Aorta (tissue), 5 donors: ENCODE data around the gene SLC35G6. TPM values are rescaled to one million over a fixed set of nuclear protein-coding genes. Genes with fewer than 3 reads are reported as not detected.

Source experiments
- ATAC-seq: fragments of 200-7000 bp; cut with Tn5 transposase; one replicate; pipeline ENCODE4 v1.9.1; 2022; ENCODE audit warnings: moderate library complexity; ENCODE audit not compliant: low FRiP score
- DNase-seq, 2 donors: peaks; one replicate each; pipeline ENCODE4 v3.0.0-alpha.2; 2020
- H3K27ac ChIP-seq, 2 donors: one replicate each; pipeline ENCODE4 v1.5.1; 2013; ENCODE audit warnings: low read length in 2 of 2, mild to moderate bottlenecking in 2 of 2, moderate library complexity in 2 of 2, control low read depth in 1 of 2, inconsistent platforms in 1 of 2, low read depth in 1 of 2
- H3K27me3 ChIP-seq, 2 donors: one replicate each; pipeline ENCODE4 v1.6.1; 2013; ENCODE audit warnings: control low read depth in 1 of 2, low read length in 1 of 2, mild to moderate bottlenecking in 1 of 2, moderate library complexity in 1 of 2; ENCODE audit not compliant: insufficient read depth in 2 of 2, control insufficient read depth in 1 of 2
- H3K36me3 ChIP-seq, 2 donors: one replicate each; pipeline ENCODE4 v1.6.1; 2013; ENCODE audit warnings: control low read depth in 1 of 2, low read length in 1 of 2, mild to moderate bottlenecking in 1 of 2; ENCODE audit not compliant: insufficient read depth in 2 of 2, control insufficient read depth in 1 of 2
- H3K4me1 ChIP-seq, 2 donors: one replicate each; pipeline ENCODE4 v1.6.1; 2013; ENCODE audit warnings: low read length in 2 of 2, control low read depth in 1 of 2, mild to moderate bottlenecking in 1 of 2, moderate library complexity in 1 of 2; ENCODE audit not compliant: insufficient read depth in 2 of 2, control insufficient read depth in 1 of 2
- H3K4me3 ChIP-seq, 2 donors: one replicate each; pipeline ENCODE4 v1.5.1; 2013; ENCODE audit warnings: low read length in 2 of 2, control low read depth in 1 of 2, mild to moderate bottlenecking in 1 of 2
- H3K9me3 ChIP-seq: one replicate; pipeline ENCODE4 v1.6.1; 2013; ENCODE audit warnings: mild to moderate bottlenecking, low read length; ENCODE audit not compliant: control insufficient read depth
- WGBS, 2 donors: extraction: QIAGEN DNeasy Blood & Tissue Kit; methylation state at CpG; one replicate each; pipeline ENCODE4 v1.1.7; 2013; 5-methylcytosine and 5-hydroxymethylcytosine counted together
- intact Hi-C, 2 donors: fragments of 100-400 bp; cut with DNase I; formaldehyde crosslinking; loops; one replicate each; pipeline versions ENCODE4 v1.14.2 to v1.15.0; 2022
- polyA plus RNA-seq, 2 donors: library from polyadenylated mRNA; stranded (reverse); fragments of 200-250 nt; gene quantifications; one replicate each; pipeline ENCODE4 v1.2.3, GENCODE V29; 2013
- total RNA-seq, 2 donors: library from RNA; stranded (reverse); fragmentation: NEBNext Ultra II Directional; extraction: Animal tissue kit (Norgen Biotek cat#: 25700); gene quantifications; one replicate each; pipeline ENCODE4 v1.2.1, GENCODE V29; 2021
- donor health status: healthy with polysubstance abuse.
- donor health status: Bipolar disorder and iron deficiency.
- donor health status: DM: no; HTN: no; CAD: no.
- donor health status: DM: no; HTN: no; CAD: no.
- donor health status: DM: yes; HTN: yes; CAD: no.

Gene SLC35G6
- total and polyA plus RNA-seq, 4 donors = not detected

DNA sequence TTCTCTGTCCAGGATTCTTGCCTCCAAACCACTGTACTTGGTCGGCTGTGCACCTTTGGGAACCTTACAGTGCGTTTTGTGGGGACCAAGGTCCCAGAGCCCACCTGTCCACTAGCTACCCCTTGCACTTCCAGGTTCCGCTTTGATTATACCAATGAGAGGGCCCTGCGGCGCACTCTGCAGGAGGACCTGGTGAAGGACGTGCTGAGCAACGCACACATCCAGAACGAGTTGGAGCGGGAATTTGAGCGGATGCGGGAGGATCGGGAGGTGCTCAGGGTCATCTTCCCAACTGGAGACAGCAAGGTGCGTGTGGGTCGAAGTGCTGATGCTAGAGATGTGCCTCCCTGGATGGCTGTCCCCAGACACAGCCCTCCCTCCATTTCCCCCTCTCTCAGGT is 21.7 kb downstream of the SLC35G6 start:
- H3K9me3 ChIP-seq = no peaks in the 10 kb centered on the region
- H3K27ac ChIP-seq = no peak overlapping the region
- H3K27me3 ChIP-seq = no peaks in the 10 kb centered on the region
- no peak for ATAC-seq
- H3K4me1 ChIP-seq = no peaks in the 10 kb centered on the region
- peaks cover 14 to 17% of the 10 kb centered on the region in 2 donors for H3K36me3 ChIP-seq
- WGBS, 2 donors = 83 to 85% methylated on average over 14 of the region's 14 CpGs
- no peak for DNase-seq
- no peak overlapping the region for H3K4me3 ChIP-seq
- intact Hi-C loops = no loop called here

DNA sequence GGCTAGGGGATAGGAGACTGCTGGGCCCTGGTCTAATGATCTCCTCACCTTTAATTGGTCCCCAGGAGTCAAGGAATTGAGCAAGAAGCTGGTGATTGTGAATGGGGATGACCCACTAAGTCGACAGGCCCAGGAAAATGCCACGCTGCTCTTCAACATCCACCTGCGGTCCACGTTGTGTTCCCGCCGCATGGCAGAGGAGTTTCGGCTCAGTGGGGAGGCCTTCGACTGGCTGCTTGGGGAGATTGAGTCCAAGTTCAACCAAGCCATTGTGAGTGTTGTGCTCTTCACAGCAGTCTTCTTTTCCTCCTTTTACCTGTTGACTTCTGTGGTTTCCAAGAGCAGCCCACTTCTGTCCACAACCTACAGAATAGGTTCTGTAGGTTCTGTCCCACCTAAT is 22.3 kb downstream of the SLC35G6 start:
- no peak overlapping the region for H3K4me3 ChIP-seq
- H3K4me1 ChIP-seq = no peaks in the 10 kb centered on the region
- H3K9me3 ChIP-seq = no peaks in the 10 kb centered on the region
- H3K36me3 ChIP-seq = peaks cover 14 to 18% of the 10 kb centered on the region in 2 donors
- DNase-seq = no peak
- H3K27me3 ChIP-seq = no peaks in the 10 kb centered on the region
- no peak overlapping the region for H3K27ac ChIP-seq
- intact Hi-C loops = no loop called here
- WGBS, 2 donors = 92% methylated on average over 8 of the region's 8 CpGs
- ATAC-seq = no peak

DNA sequence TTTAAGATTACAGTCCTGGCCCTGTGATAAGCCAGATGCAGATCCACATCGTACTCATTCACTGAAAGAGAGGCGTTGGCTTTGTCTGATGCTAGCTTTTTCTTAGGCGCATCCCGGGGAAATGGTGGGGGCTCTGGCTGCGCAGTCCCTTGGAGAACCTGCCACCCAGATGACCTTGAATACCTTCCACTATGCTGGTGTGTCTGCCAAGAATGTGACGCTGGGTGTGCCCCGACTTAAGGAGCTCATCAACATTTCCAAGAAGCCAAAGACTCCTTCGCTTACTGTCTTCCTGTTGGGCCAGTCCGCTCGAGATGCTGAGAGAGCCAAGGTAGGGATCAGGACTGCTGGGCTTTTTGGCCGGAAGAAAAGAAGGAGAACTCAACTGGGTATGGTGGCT is 26.9 kb downstream of the SLC35G6 start:
- WGBS, 2 donors = 91 to 92% methylated on average over 11 of the region's 11 CpGs
- Histone ChIP-seq H3K27me3 (no peaks in the 10 kb centered on the region), H3K9me3 (no peaks in the 10 kb centered on the region), H3K4me3 (no peak overlapping the region), H3K27ac (no peak overlapping the region), H3K36me3 (peaks cover 5 to 11% of the 10 kb centered on the region in 2 donors), H3K4me1 (no peaks in the 10 kb centered on the region)
- intact Hi-C loops = no loop called here
- ATAC-seq (no peak), DNase-seq (no peak)

DNA sequence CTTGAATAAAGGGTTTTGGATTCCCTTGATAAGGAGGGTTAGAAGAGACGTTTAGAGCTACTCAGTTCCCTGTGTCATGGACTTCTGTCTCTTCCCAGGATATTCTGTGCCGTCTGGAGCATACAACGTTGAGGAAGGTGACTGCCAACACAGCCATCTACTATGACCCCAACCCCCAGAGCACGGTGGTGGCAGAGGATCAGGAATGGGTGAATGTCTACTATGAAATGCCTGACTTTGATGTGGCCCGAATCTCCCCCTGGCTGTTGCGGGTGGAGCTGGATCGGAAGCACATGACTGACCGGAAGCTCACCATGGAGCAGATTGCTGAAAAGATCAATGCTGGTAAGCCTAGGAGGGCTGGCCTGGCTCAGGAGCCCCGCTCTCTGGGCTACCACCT is 27.6 kb downstream of the SLC35G6 start:
- H3K27me3 ChIP-seq = no peaks in the 10 kb centered on the region
- no peak overlapping the region for H3K27ac ChIP-seq
- DNase-seq (no peak), ATAC-seq (no peak)
- WGBS, 2 donors = 88 to 91% methylated on average over 9 of the region's 9 CpGs
- H3K4me1 ChIP-seq = no peaks in the 10 kb centered on the region
- no peaks in the 10 kb centered on the region for H3K9me3 ChIP-seq
- H3K4me3 ChIP-seq = no peak overlapping the region
- intact Hi-C loops = no loop called here
- H3K36me3 ChIP-seq = peaks cover under 1 to 7% of the 10 kb centered on the region in 2 donors

DNA sequence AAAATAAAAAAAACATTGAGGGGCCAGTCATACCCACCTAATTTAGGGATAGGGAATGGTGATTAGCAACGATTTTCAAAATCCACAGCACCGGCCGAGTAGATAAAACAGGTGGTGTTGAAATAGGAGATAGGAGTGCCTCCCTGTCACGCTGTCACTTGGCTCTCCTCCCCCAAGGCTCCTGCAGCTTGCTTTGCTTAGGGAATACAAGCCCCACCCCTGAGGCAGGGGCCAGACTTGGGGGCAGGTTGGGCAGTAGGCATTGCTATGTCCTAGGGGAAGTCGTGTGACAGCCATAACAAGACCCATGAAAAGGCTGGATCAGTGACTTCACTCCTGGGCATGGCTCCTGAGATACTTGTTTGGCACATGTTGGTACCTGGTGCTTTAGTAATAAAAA is 28.7 kb downstream of the SLC35G6 start:
- peaks cover 0 to 7% of the 10 kb centered on the region in 2 donors for H3K36me3 ChIP-seq
- no peaks in the 10 kb centered on the region for H3K4me1 ChIP-seq
- H3K9me3 ChIP-seq = no peaks in the 10 kb centered on the region
- intact Hi-C loops = loop anchor here in 1 of 2 donors (5.0 kb wide), 1 partner anchor 77 kb away; no protein-coding TSS in a partner anchor
- no peak for ATAC-seq
- no peaks in the 10 kb centered on the region for H3K27me3 ChIP-seq
- H3K4me3 ChIP-seq = no peak overlapping the region
- 82 to 85% methylated on average over 5 of the region's 5 CpGs for WGBS, 2 donors
- no peak for DNase-seq
- no peak overlapping the region for H3K27ac ChIP-seq

DNA sequence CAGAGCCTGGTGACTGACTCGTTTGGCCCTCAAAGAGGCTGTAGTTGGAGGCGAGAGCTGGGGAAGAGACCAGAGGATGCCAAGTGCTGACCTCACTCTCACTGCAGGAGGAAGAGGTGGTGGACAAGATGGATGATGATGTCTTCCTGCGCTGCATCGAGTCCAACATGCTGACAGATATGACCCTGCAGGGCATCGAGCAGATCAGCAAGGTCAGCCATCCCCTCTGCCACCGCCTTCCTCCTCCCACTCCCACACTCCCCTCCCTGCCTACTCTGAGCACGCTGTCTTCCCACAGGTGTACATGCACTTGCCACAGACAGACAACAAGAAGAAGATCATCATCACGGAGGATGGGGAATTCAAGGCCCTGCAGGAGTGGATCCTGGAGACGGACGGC is 29.9 kb downstream of the SLC35G6 start:
- ATAC-seq = no peak
- Histone ChIP-seq H3K36me3 (peaks cover 0 to 7% of the 10 kb centered on the region in 2 donors), H3K9me3 (no peaks in the 10 kb centered on the region), H3K4me3 (no peak overlapping the region), H3K4me1 (no peaks in the 10 kb centered on the region), H3K27me3 (no peaks in the 10 kb centered on the region), H3K27ac (no peak overlapping the region)
- no peak for DNase-seq
- intact Hi-C loops = loop anchor here in 1 of 2 donors (5.0 kb wide), 1 partner anchor 76 kb away; no protein-coding TSS in a partner anchor
- WGBS, 2 donors = 69 to 72% methylated on average over 10 of the region's 10 CpGs

DNA sequence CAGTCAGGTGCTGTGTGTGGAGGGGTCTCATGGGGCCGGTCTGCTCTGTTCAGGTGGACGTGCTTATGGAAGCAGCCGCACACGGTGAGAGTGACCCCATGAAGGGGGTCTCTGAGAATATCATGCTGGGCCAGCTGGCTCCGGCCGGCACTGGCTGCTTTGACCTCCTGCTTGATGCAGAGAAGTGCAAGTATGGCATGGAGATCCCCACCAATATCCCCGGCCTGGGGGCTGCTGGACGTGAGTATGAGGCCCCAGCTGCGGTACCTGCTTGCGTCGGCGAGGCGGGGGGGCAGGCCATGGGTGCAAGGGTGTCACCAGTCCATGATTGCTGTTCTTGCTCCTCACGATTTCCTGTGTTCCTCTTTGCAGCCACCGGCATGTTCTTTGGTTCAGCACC is 30.9 kb downstream of the SLC35G6 start:
- Histone ChIP-seq H3K9me3 (no peaks in the 10 kb centered on the region), H3K4me1 (no peaks in the 10 kb centered on the region), H3K27me3 (no peaks in the 10 kb centered on the region), H3K27ac (no peak overlapping the region), H3K36me3 (peaks cover 0 to 7% of the 10 kb centered on the region in 2 donors), H3K4me3 (no peak overlapping the region)
- DNase-seq (peak in 1 of 2 donors; percentile 75), ATAC-seq (no peak)
- intact Hi-C loops = loop anchor here (2.0 to 5.0 kb wide), 2 partner anchors 75 to 79 kb away; partner anchors contain the start of gene SOX15 (in 1 of the 2)
- WGBS, 2 donors = 87 to 93% methylated on average over 15 of the region's 15 CpGs

DNA sequence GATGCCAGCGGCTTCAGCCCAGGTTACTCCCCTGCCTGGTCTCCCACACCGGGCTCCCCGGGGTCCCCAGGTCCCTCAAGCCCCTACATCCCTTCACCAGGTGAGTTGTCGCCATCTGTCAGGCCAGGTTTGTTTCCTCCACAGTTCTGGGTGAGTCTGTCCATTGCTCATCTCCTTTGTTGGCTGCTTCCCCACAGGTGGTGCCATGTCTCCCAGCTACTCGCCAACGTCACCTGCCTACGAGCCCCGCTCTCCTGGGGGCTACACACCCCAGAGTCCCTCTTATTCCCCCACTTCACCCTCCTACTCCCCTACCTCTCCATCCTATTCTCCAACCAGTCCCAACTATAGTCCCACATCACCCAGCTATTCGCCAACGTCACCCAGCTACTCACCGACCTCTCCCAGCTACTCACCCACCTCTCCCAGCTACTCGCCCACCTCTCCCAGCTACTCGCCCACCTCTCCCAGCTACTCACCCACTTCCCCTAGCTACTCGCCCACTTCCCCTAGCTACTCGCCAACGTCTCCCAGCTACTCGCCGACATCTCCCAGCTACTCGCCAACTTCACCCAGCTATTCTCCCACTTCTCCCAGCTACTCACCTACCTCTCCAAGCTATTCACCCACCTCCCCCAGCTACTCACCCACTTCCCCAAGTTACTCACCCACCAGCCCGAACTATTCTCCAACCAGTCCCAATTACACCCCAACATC is 31.7 kb downstream of the SLC35G6 start:
- intact Hi-C loops = loop anchor here (2.0 to 5.0 kb wide), 2 partner anchors 74 to 78 kb away; partner anchors contain the start of gene SOX15 (in 1 of the 2)

More for the DNA sequence above, 31.7 kb downstream of the SLC35G6 start:
- ATAC-seq (no peak), DNase-seq (no peak)
- Histone ChIP-seq H3K4me3 (no peak overlapping the region), H3K27me3 (no peaks in the 10 kb centered on the region), H3K4me1 (no peaks in the 10 kb centered on the region), H3K9me3 (no peaks in the 10 kb centered on the region), H3K27ac (no peak overlapping the region), H3K36me3 (peaks cover 0 to 7% of the 10 kb centered on the region in 2 donors)
- WGBS, 2 donors = 88 to 91% methylated on average over 20 of the region's 20 CpGs
